PC-9 (cell line): Measurements from ENCODE around the gene MS4A4A. TPM values are rescaled to one million over a fixed set of nuclear protein-coding genes. Genes with fewer than 3 reads are reported as not detected.

ENCODE experiments used
- BruUV-seq: library from RNA; stranded (reverse); fragments of 400-500 nt; replicated peaks from 2 replicates; lab custom pipeline; 2021; lab: Mats Ljungman, UMichigan
- CTCF ChIA-PET: fragments of 300-600 bp; sonication (Branson Sonifier 250); formaldehyde crosslinking; loops from one replicate; lab custom pipeline; 2022; ENCODE audit warnings: antibody characterized with exemption; lab: Charles Lee
- POLR2A ChIA-PET: fragments of 300-600 bp; sonication (Branson Sonifier 250); formaldehyde crosslinking; loops from one replicate; lab custom pipeline; 2022; ENCODE audit warnings: antibody characterized with exemption; ENCODE audit not compliant: unreplicated experiment; lab: Charles Lee
- DNase-seq, 2 experiments: peaks; one replicate each; pipeline versions ENCODE4 v3.0.0 to v3.0.0-alpha.2; 2015 to 2022; ENCODE audit warnings: mixed read lengths in 1 of 2
- H2AFZ ChIP-seq: fragments of 200-600 bp; sonication (generic); 2 replicates; pipeline ENCODE4 v1.8.1; 2017; ENCODE audit warnings: antibody characterized with exemption
- H3F3A ChIP-seq: fragments of 200-600 bp; sonication (generic); 2 replicates; pipeline ENCODE4 v1.8.1; 2017; ENCODE audit warnings: antibody characterized with exemption, mild to moderate bottlenecking, low read depth; ENCODE audit not compliant: insufficient read depth
- H3K27ac ChIP-seq: fragments of 200-600 bp; sonication (generic); 2 replicates; pipeline ENCODE4 v1.6.1; 2016; ENCODE audit warnings: mixed run types
- H3K27me3 ChIP-seq: fragments of 200-600 bp; sonication (generic); 2 replicates; pipeline ENCODE4 v1.6.1; 2016; ENCODE audit warnings: low read depth, mixed run types; ENCODE audit not compliant: insufficient read depth
- H3K36me3 ChIP-seq: fragments of 200-600 bp; sonication (generic); 2 replicates; pipeline ENCODE4 v1.6.1; 2016; ENCODE audit warnings: low read depth, mixed run types
- H3K4me1 ChIP-seq: fragments of 200-600 bp; sonication (generic); replicated peaks from 2 replicates; pipeline ENCODE4 v1.6.1; 2016; ENCODE audit warnings: mixed run types; ENCODE audit not compliant: insufficient read depth
- H3K4me2 ChIP-seq: fragments of 200-600 bp; sonication (generic); 2 replicates; pipeline ENCODE4 v1.6.1; 2017; ENCODE audit warnings: mixed run types
- H3K4me3 ChIP-seq: fragments of 200-600 bp; sonication (generic); 2 replicates; pipeline ENCODE4 v1.6.1; 2016; ENCODE audit warnings: mixed run types
- H3K79me2 ChIP-seq: fragments of 200-600 bp; sonication (generic); 2 replicates; pipeline ENCODE4 v1.6.1; 2017; ENCODE audit warnings: low read depth, mixed run types
- H3K9me2 ChIP-seq: fragments of 200-600 bp; sonication (generic); 2 replicates; pipeline ENCODE4 v1.8.1; 2017; ENCODE audit warnings: mild to moderate bottlenecking; ENCODE audit not compliant: insufficient read depth
- H3K9me3 ChIP-seq: fragments of 200-600 bp; sonication (generic); 2 replicates; pipeline ENCODE4 v1.8.1; 2016; ENCODE audit warnings: low read depth; ENCODE audit not compliant: insufficient read depth
- H4K20me1 ChIP-seq: fragments of 200-600 bp; sonication (generic); 2 replicates; pipeline ENCODE4 v1.8.1; 2017; ENCODE audit not compliant: insufficient read depth
- EZH2 ChIP-seq: fragments of 200-600 bp; sonication (generic); IDR thresholded peaks from 2 replicates; pipeline ENCODE4 v1.8.0; 2017; ENCODE audit warnings: antibody characterized with exemption, low read depth
- intact Hi-C: fragments of 100-400 bp; cut with micrococcal nuclease; formaldehyde crosslinking; loops from one replicate; pipeline ENCODE4 v1.10.0; 2022; ENCODE audit not compliant: unreplicated experiment
- total RNA-seq: library from RNA; stranded (reverse); gene quantifications from 2 replicates; pipeline ENCODE4 v1.2.3, GENCODE V29; 2021
- TF ChIP-seq, protein P1 (sequence below): fragments of 200-600 bp; sonication (generic); conservative IDR thresholded peaks from 2 replicates; pipeline ENCODE4 v1.6.1; 2017; ENCODE audit warnings: mixed run types, antibody characterized with exemption, mild to moderate bottlenecking, moderate library complexity

MS4A4A gene
- total RNA-seq, 1 experiment from 2014 or later, result not detected

- Histone ChIP-seq H3K27ac (no peak overlapping the region), H3K79me2 (no peaks in the 10 kb centered on the region), H3K27me3 (no peaks in the 10 kb centered on the region), H3K4me3 (no peak overlapping the region), H3K4me2 (no peak overlapping the region), H3F3A (no peaks in the 10 kb centered on the region), H3K4me1 (no peaks in the 10 kb centered on the region), H4K20me1 (no peaks in the 10 kb centered on the region), H3K9me2 (no peaks in the 10 kb centered on the region), H2AFZ (no peak overlapping the region), H3K36me3 (no peaks in the 10 kb centered on the region), H3K9me3 (no peaks in the 10 kb centered on the region)
- TF ChIP-seq, protein P1, sequence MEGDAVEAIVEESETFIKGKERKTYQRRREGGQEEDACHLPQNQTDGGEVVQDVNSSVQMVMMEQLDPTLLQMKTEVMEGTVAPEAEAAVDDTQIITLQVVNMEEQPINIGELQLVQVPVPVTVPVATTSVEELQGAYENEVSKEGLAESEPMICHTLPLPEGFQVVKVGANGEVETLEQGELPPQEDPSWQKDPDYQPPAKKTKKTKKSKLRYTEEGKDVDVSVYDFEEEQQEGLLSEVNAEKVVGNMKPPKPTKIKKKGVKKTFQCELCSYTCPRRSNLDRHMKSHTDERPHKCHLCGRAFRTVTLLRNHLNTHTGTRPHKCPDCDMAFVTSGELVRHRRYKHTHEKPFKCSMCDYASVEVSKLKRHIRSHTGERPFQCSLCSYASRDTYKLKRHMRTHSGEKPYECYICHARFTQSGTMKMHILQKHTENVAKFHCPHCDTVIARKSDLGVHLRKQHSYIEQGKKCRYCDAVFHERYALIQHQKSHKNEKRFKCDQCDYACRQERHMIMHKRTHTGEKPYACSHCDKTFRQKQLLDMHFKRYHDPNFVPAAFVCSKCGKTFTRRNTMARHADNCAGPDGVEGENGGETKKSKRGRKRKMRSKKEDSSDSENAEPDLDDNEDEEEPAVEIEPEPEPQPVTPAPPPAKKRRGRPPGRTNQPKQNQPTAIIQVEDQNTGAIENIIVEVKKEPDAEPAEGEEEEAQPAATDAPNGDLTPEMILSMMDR, result no peak
- TF ChIP-seq EZH2, result no peak
- ChIA-PET CTCF (interaction anchor here (0.7 kb wide), 1 partner anchor 901 kb away, joined by 3 read pairs; no protein-coding TSS in a partner anchor), POLR2A (no interaction called here)
- DNase-seq, result no peak
- intact Hi-C loops, result no loop called here
- BruUV-seq, result no TSS peak
Measured at GRCh38 chr11:60357771-60358170, 77.3 kb downstream of the MS4A4A start.

Other genes with a start within 250 kb of the MS4A4A start
- gene OOSP2, start 240.3 kb upstream of the MS4A4A start, total RNA-seq, result not detected in 2 replicates
- not detected in 2 replicates for gene MS4A3, start 224.0 kb upstream of the MS4A4A start, total RNA-seq
- not detected in 2 replicates for gene MS4A2, start 192.0 kb upstream of the MS4A4A start, total RNA-seq
- gene MS4A6A, start 97.6 kb upstream of the MS4A4A start, total RNA-seq, result not detected in 2 replicates
- not detected in 2 replicates for gene MS4A4E, start 37.5 kb upstream of the MS4A4A start, total RNA-seq
- not detected in 2 replicates for gene MS4A6E, start 46.6 kb downstream of the MS4A4A start, total RNA-seq
- gene MS4A7, start 97.9 kb downstream of the MS4A4A start, total RNA-seq, result not detected in 2 replicates
- gene MS4A14, start 115.8 kb downstream of the MS4A4A start, total RNA-seq, result not detected in 2 replicates
- not detected in 2 replicates for gene MS4A5, start 148.9 kb downstream of the MS4A4A start, total RNA-seq
- not detected in 2 replicates for gene MS4A1, start 175.2 kb downstream of the MS4A4A start, total RNA-seq
- not detected in 2 replicates for gene MS4A12, start 212.1 kb downstream of the MS4A4A start, total RNA-seq
- not detected in 2 replicates for gene MS4A13, start 234.7 kb downstream of the MS4A4A start, total RNA-seq